Fibroblast of upper back skin (primary cell): Measurements from ENCODE around the gene MCTP1.
"Not testable (repeated sequence)": the region's sequence is repeated elsewhere in the genome, so short reads cannot be mapped to it uniquely, and the experiment has no call there.

Experiments
- DNase-seq: peaks from one replicate; pipeline ENCODE4 v3.0.0-alpha.2; 2013

The MCTP1 gene

DNA sequence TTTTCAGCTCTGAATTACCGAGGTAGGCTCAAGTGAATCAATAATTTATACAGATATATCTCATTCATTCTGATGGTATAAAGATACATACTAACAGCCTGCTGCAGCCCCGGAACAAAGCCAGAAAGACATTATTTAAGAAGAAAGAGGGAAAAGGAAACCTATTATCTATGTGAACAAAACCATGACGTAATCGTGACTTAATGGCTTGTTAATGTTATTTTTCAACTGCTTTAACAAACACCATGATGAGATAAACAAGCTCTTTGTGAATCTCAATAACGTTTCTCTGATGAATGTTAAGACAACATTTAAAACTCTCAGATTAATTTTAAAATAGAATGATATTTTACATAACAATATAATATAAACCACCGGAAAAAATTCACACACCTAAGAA, 429.4 kb downstream of the MCTP1 start:
- no peak for DNase-seq

DNA sequence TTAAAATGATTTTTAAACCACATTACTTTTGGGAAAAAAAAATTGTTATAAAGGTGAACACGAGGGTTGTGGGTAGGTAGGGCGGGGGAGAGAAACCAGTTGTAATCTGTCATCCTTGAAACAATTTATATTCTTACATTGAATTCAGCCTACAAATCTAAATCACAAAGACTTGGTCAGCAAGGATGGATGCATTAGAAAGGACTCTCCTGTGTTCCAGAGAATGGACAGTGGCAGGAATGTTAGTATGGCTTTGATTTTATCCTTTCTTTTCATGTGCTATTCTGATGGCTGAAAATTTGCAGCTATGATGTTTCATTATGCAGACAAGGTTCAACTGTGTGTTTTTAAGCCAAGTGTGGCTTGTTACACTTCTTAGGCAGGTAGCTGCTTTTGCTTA, 431.8 kb downstream of the MCTP1 start:
- DNase-seq: no peak

DNA sequence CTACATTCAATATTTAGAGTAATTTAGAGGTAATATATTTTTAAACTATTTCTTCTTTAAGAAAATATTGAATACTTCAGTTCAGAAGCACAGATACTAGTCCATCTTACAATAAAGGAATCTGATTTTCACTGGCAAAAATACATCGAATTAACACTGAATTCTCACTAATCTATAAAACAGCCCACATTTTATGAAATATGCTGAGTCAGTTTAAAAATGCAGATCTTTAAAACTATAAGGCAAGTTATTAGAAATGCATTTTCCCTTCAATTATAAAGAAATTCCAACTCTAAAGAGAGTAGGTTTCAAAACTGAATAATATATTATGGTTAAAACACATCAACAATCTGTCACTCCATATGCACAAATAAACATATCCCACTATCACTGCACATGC, 433.9 kb downstream of the MCTP1 start:
- DNase-seq: no peak

DNA sequence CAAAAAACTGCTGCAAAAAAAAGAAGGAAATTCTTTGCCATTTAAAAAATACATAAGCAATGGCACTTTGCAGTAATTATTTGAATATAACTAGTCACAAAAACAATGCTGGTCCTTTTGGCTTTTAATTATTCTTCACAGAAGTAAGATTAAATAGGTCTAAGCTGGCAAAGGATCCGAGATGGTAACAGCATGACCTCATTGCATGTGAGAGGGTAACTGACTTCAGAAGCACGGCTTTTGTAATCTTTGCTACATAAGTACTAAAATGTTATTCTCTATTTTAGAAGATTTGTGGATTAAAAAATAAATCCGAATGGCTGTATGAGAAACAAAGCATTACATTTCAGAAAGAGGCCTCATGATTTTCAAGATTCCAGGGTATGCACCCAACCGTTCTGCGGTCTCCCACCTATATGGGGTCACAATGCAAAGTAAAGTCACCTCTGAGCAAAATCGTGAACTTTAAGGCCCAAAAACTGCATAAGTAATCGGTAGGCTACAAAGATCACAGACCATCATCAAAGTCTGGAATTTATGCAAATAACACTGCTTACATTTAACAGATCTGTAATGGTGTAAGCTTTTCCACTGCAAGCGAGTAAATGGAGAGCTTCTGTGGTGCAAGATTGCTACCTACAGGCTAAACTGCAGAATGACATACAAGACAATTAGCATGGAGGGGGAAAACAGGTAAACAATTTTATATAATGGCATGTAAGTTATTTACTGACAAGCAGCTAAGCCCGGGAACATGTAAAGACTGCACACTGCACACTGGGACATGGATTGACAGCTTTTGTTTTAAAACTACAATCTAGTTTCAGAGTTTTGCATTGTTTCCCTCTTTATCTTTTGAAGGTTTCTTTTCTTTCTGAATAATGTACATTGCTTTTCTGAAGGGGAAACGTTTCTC, 434.8 kb downstream of the MCTP1 start:
- DNase-seq: peak; percentile 51

GRCh38 chr5:94849324-94849723, 435.6 kb downstream of the MCTP1 start:
- DNase-seq: no peak

DNA sequence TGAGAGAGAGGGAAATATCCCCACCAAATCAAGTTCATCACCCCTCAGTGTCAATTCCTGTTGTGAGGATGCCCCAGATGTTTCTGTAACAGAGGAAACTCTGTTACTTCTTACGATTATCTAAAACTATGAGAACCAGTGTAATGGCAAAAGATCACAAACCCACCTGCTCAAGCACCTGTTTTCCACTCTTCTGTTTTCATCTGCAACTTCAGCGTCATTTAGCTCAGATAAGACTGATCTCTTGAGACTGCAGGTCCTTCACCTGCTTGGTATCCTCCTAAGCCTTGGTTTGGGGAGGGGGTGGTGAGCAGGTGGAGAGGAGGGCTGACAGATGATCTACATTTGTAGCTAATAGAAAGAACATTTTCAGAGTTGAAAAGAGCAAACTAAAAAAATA, 437.2 kb downstream of the MCTP1 start:
- no peak for DNase-seq

GRCh38 chr5:94847019-94847418, 437.9 kb downstream of the MCTP1 start:
- DNase-seq: no peak

GRCh38 chr5:94845696-94846095, 439.2 kb downstream of the MCTP1 start:
- DNase-seq: not testable (repeated sequence)

- no peak for DNase-seq
Observed at GRCh38 chr5:94841598-94842322, 443.1 kb downstream of the MCTP1 start.

DNA sequence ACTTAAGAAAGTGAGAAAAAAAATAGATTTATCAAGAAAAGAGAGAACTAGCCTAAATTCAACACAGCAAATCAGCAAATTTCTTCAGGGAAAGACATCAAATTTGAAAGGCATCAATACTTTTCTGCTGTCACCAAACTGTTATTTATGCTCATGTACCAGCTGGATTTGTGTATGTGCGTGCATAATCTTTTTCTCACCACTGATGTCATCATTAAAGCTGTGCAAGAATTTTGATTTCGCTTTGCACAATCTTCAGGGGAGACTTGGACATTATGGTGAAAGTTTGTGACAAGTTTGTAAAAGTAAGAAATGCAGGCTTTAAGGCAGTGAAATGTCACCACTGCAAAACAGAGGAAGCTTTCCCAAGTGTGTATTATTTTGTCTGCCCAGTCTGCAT, 451.0 kb downstream of the MCTP1 start:
- DNase-seq: no peak

- no peak for DNase-seq
Observed at GRCh38 chr5:94832685-94833084, 452.2 kb downstream of the MCTP1 start.

- DNase-seq: peak; percentile 2
Observed at GRCh38 chr5:94830520-94830919, 454.4 kb downstream of the MCTP1 start.

- DNase-seq: not testable (repeated sequence)
Observed at GRCh38 chr5:94828222-94828621, 456.7 kb downstream of the MCTP1 start.

DNA sequence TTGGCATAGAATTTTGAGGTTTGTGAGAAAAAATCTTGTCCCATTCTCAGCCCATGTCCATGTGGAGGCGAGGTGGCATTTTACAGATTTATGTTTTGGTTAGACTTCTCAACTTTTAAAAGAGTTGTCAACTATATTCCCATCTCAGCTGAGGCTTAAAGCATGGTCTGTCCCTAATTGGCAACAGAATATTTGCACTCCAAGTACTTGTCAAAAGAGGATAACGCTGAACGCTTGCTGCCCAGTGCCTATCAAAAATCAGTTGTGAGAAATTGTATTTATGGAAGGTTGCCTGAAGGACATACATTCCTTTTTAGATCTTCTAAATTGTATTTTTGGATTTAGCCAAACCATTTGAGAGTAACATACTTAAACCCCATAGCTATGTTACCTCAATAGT, 464.4 kb downstream of the MCTP1 start:
- no peak for DNase-seq

GRCh38 chr5:94818904-94819303, 466.0 kb downstream of the MCTP1 start:
- no peak for DNase-seq

DNA sequence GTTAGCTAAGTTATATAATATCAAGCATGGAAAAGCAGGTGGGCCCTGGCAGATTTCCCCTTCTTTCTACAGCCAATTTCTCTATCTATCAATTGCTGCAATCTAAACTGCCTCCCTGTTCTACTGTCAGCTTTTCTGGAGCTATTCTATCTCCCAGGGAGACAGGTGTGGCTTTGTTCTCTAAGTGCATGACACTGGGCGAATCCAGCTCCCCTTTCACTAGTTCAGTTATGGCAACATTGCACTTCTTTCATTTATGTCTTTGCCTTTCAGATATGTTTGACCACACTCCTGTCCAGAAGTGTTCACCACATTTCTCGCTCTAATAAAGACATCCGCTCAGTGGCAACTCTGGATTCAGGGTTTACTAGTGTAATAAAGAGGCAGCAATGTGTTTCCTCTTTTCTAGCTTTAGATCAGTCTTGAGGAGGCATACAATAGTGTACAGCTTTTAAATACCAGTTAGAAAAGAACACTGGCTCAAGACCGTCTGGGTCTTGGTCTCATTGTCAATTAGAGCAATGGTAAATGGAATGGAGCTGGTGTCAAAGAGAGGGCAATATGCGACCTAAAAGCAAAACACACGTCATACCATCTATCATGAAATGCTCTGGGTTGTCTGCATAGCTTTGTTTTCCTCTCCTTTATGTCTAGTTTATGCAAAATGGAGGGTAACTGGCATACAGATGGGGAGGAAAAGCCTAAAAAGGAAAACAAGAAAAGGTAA, 469.4 kb downstream of the MCTP1 start:
- DNase-seq: no peak

DNA sequence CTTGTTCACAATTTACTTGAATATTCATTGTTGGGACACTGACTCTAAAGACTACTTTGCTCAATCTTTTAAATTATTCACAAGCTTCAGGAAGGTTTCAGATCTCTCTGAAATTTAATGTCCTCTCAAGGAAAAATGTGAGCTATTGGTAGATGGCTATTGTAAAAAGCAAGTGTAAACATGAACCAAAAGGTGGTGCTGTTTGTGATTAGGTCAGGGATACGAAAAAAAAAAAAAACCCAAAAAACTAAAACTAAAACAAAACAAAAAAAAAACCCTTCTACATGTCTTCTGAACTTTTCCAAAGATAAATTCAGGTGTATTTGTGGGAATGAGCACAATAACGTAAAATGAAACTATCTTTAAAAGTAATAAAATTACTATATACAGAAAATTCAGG, 472.7 kb downstream of the MCTP1 start:
- DNase-seq: no peak

DNA sequence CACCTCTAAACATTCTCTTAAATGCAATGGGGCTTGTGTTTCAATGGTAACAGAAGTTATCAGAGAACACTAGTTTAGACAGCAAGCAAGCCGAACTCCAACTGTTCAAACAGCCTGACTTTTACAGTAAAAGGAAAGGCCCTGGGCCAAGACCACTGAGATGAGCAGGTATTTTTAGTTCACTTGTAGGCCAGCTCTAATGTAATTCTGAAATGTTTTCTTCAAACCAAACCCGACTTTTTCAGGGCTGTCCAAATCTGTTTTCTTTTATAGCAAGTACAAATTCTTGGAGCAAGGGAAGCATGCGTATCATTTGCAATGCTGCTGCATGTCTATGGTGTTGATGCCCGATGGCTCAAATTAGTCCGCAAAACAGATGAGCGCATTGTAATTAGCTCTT, 473.6 kb downstream of the MCTP1 start:
- DNase-seq: no peak

GRCh38 chr5:94810877-94811276, 474.0 kb downstream of the MCTP1 start:
- DNase-seq: no peak

DNA sequence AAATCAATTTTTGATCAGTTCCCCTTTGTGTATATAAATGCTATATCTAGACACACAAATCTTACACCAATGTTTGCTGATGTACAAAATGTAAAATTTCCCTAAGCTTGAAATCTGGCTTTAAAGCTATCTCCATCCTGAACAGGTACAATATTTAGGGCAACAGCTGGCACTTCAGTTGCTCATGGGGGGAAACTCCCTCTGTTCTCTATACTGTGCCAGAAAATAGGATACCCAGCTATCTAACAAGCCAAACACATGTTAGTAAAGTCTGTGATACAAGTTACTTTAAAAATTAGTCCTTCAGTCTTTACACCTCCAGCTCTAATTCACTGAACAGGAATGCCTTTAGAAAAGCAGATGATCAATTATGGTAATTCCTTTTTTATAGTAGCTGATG, 474.6 kb downstream of the MCTP1 start:
- no peak for DNase-seq

DNA sequence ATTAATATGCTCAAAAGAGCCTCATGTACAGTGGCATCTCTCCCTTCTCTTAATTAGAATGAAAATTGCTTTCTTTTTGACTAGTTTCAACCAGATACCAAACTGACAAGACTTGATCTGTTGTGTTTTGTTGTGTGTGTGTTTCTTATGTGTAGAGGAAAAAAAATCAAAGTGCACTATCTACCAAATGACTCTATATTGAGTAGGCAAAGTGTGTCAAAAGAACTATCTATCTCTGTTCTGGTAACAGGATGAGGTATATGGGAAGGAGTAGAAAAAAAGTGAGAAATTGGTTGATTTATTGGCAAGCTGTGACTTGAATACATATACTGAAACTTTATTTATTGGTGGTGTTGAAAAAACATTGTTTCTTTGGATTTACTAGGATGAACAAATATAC, 476.4 kb downstream of the MCTP1 start:
- DNase-seq: no peak

GRCh38 chr5:94807985-94808384, 476.9 kb downstream of the MCTP1 start:
- no peak for DNase-seq

GRCh38 chr5:94802450-94802849, 482.4 kb downstream of the MCTP1 start:
- DNase-seq: peak; percentile 23

- DNase-seq: no peak
Observed at GRCh38 chr5:94796586-94796985, 488.3 kb downstream of the MCTP1 start.
